ENCODE measurements around the gene DMAP1.

DMAP1 gene

GRCh38 chr1:44239331-44239960 lies 26.2 kb downstream of the DMAP1 start:
- Mint-ChIP-seq H3K27ac (no peak overlapping the region), H3K4me3 (no peak overlapping the region), H3K4me1 (peaks cover 6% of the 10 kb centered on the region), H3K27me3 (no peaks in the 10 kb centered on the region), H3K36me3 (peaks cover 31% of the 10 kb centered on the region), H3K9me3 (no peaks in the 10 kb centered on the region)
- no peak for ATAC-seq

- Mint-ChIP-seq H3K4me1 (peaks cover 6% of the 10 kb centered on the region), H3K27me3 (no peaks in the 10 kb centered on the region), H3K4me3 (no peak overlapping the region), H3K27ac (no peak overlapping the region), H3K9me3 (no peaks in the 10 kb centered on the region), H3K36me3 (peaks cover 34% of the 10 kb centered on the region)
- ATAC-seq = no peak
Measured at GRCh38 chr1:44239961-44240371, 26.7 kb downstream of the DMAP1 start.

- no peaks in the 10 kb centered on the region for H3K27me3 Mint-ChIP-seq
- H3K4me3 Mint-ChIP-seq = no peak overlapping the region
- H3K4me1 Mint-ChIP-seq = peaks cover 6% of the 10 kb centered on the region
- H3K36me3 Mint-ChIP-seq = peaks cover 31% of the 10 kb centered on the region
- no peaks in the 10 kb centered on the region for H3K9me3 Mint-ChIP-seq
- ATAC-seq = no peak
- no peak overlapping the region for H3K27ac Mint-ChIP-seq
Measured at GRCh38 chr1:44240802-44241671, 27.8 kb downstream of the DMAP1 start.

GRCh38 chr1:44242746-44243145 lies 29.5 kb downstream of the DMAP1 start:
- Mint-ChIP-seq H3K9me3 (no peaks in the 10 kb centered on the region), H3K36me3 (peaks cover 38% of the 10 kb centered on the region)

GRCh38 chr1:44243782-44244495 lies 30.7 kb downstream of the DMAP1 start:
- H3K36me3 Mint-ChIP-seq = peaks cover 47% of the 10 kb centered on the region
- no peaks in the 10 kb centered on the region for H3K9me3 Mint-ChIP-seq
- H3K4me1 Mint-ChIP-seq = peaks cover 5% of the 10 kb centered on the region
- H3K4me3 Mint-ChIP-seq = no peak overlapping the region
- H3K27ac Mint-ChIP-seq = no peak overlapping the region
- no peaks in the 10 kb centered on the region for H3K27me3 Mint-ChIP-seq
- ATAC-seq = no peak

More at GRCh38 chr1:44242746-44243145, 29.5 kb downstream of the DMAP1 start:
- Mint-ChIP-seq H3K27me3 (no peaks in the 10 kb centered on the region), H3K4me1 (peaks cover 6% of the 10 kb centered on the region), H3K4me3 (no peak overlapping the region), H3K27ac (no peak overlapping the region)
- no peak for ATAC-seq

- peaks cover 47% of the 10 kb centered on the region for H3K36me3 Mint-ChIP-seq
- H3K9me3 Mint-ChIP-seq = no peaks in the 10 kb centered on the region
- no peak overlapping the region for H3K27ac Mint-ChIP-seq
- H3K27me3 Mint-ChIP-seq = no peaks in the 10 kb centered on the region
- ATAC-seq = no peak
- H3K4me1 Mint-ChIP-seq = no peaks in the 10 kb centered on the region
- no peak overlapping the region for H3K4me3 Mint-ChIP-seq
Measured at GRCh38 chr1:44244986-44245385, 31.7 kb downstream of the DMAP1 start.

GRCh38 chr1:44246806-44247205 lies 33.5 kb downstream of the DMAP1 start:
- H3K4me1 Mint-ChIP-seq = no peaks in the 10 kb centered on the region
- no peak overlapping the region for H3K27ac Mint-ChIP-seq
- H3K27me3 Mint-ChIP-seq = no peaks in the 10 kb centered on the region
- peaks cover 45% of the 10 kb centered on the region for H3K36me3 Mint-ChIP-seq
- no peaks in the 10 kb centered on the region for H3K9me3 Mint-ChIP-seq
- no peak overlapping the region for H3K4me3 Mint-ChIP-seq
- ATAC-seq = no peak

- Mint-ChIP-seq H3K9me3 (no peaks in the 10 kb centered on the region), H3K4me3 (no peak overlapping the region), H3K27ac (no peak overlapping the region), H3K36me3 (peaks cover 38% of the 10 kb centered on the region), H3K4me1 (no peaks in the 10 kb centered on the region), H3K27me3 (no peaks in the 10 kb centered on the region)
- ATAC-seq = no peak
Measured at GRCh38 chr1:44249543-44249942, 36.3 kb downstream of the DMAP1 start.

GRCh38 chr1:44250068-44250781 lies 37.0 kb downstream of the DMAP1 start:
- H3K9me3 Mint-ChIP-seq = no peaks in the 10 kb centered on the region
- H3K27ac Mint-ChIP-seq = no peak overlapping the region
- H3K27me3 Mint-ChIP-seq = no peaks in the 10 kb centered on the region
- ATAC-seq = no peak
- H3K4me3 Mint-ChIP-seq = no peak overlapping the region
- H3K4me1 Mint-ChIP-seq = no peaks in the 10 kb centered on the region
- peaks cover 35% of the 10 kb centered on the region for H3K36me3 Mint-ChIP-seq

- Mint-ChIP-seq H3K4me3 (no peak overlapping the region), H3K4me1 (no peaks in the 10 kb centered on the region), H3K27ac (no peak overlapping the region), H3K27me3 (no peaks in the 10 kb centered on the region), H3K36me3 (peaks cover 28% of the 10 kb centered on the region), H3K9me3 (no peaks in the 10 kb centered on the region)
- ATAC-seq = no peak
Measured at GRCh38 chr1:44251486-44251885, 38.2 kb downstream of the DMAP1 start.

- peaks cover 22% of the 10 kb centered on the region for H3K36me3 Mint-ChIP-seq
- H3K27me3 Mint-ChIP-seq = no peaks in the 10 kb centered on the region
- H3K9me3 Mint-ChIP-seq = no peaks in the 10 kb centered on the region
- ATAC-seq = no peak
- no peaks in the 10 kb centered on the region for H3K4me1 Mint-ChIP-seq
- no peak overlapping the region for H3K4me3 Mint-ChIP-seq
- H3K27ac Mint-ChIP-seq = no peak overlapping the region
Measured at GRCh38 chr1:44251989-44252671, 38.9 kb downstream of the DMAP1 start.

GRCh38 chr1:44254392-44254910 lies 41.2 kb downstream of the DMAP1 start:
- ATAC-seq = no peak
- no peak overlapping the region for H3K4me3 Mint-ChIP-seq
- no peaks in the 10 kb centered on the region for H3K27me3 Mint-ChIP-seq
- peaks cover 12% of the 10 kb centered on the region for H3K36me3 Mint-ChIP-seq
- H3K27ac Mint-ChIP-seq = no peak overlapping the region
- no peaks in the 10 kb centered on the region for H3K4me1 Mint-ChIP-seq
- no peaks in the 10 kb centered on the region for H3K9me3 Mint-ChIP-seq

GRCh38 chr1:44256762-44257554 lies 43.7 kb downstream of the DMAP1 start:
- Mint-ChIP-seq H3K4me1 (peaks cover 10% of the 10 kb centered on the region), H3K36me3 (peaks cover 17% of the 10 kb centered on the region), H3K9me3 (no peaks in the 10 kb centered on the region), H3K4me3 (no peak overlapping the region), H3K27me3 (no peaks in the 10 kb centered on the region), H3K27ac (no peak overlapping the region)
- ATAC-seq = no peak

GRCh38 chr1:44259090-44259489 lies 45.8 kb downstream of the DMAP1 start:
- peaks cover 17% of the 10 kb centered on the region for H3K36me3 Mint-ChIP-seq
- H3K9me3 Mint-ChIP-seq = no peaks in the 10 kb centered on the region
- H3K4me3 Mint-ChIP-seq = no peak overlapping the region
- no peak for ATAC-seq
- no peaks in the 10 kb centered on the region for H3K27me3 Mint-ChIP-seq
- H3K4me1 Mint-ChIP-seq = peaks cover 10% of the 10 kb centered on the region
- no peak overlapping the region for H3K27ac Mint-ChIP-seq
